ENCODE data around the gene CYP1B1. TPM values are rescaled to one million over a fixed set of nuclear protein-coding genes. Genes with fewer than 3 reads are reported as not detected.
"Not testable (repeated sequence)": the region's sequence is repeated elsewhere in the genome, so short reads cannot be mapped to it uniquely, and the experiment has no call there.

The CYP1B1 gene
- total RNA-seq, 2 experiments from 2014 or later: 0.14 to 0.17 TPM

DNA sequence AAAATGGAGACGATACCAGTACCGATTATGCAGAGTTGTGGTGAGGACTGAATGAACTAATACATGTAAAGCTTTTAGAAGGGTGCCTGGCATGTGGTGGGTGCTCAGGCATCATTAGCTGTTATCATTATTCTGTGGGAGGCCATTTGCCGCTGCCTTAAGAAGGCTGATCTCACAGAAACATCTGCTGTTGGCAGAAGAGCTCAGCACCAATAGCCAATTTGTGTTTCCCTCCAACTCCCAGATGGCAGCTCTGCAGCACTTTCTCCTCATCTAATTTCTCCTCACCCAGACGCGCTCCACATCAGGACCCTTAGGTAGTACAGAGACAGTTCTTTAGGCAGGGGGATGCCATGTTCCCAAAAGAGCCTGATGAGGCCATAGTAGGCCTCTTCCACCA is 15.8 kb upstream of the CYP1B1 start:
- no peaks in the 10 kb centered on the region for H3K9me3 Mint-ChIP-seq
- Histone ChIP-seq H3K27ac (ENCODE audit: low read depth in 1 of 2, low read length in 2 of 2) (no peak overlapping the region), H3K4me3 (ENCODE audit: low read length) (no peak overlapping the region), H3K4me1 (ENCODE audit: insufficient read depth, low read length) (no peaks in the 10 kb centered on the region), H3K27me3 (ENCODE audit: control insufficient read depth in 1 of 2, insufficient read depth in 2 of 2, low read length in 2 of 2) (peaks cover 19 to 23% of the 10 kb centered on the region in 2 experiments), H3K36me3 (ENCODE audit: insufficient read depth, low read length) (no peaks in the 10 kb centered on the region), H3K9me3 (ENCODE audit: control insufficient read depth in 1 of 2, insufficient read depth in 1 of 2, low read length in 2 of 2) (peaks cover 0 to 3% of the 10 kb centered on the region in 2 experiments)
- ChIA-PET POLR2A (no interaction called here), CTCF (no interaction called here)
- DNase-seq (no peak), ATAC-seq (ENCODE audit: poor library complexity) (no peak)
- no peaks in the 10 kb centered on the region for H3K4me1 Mint-ChIP-seq (ENCODE audit: low read depth)
- no peak for TF ChIP-seq CTCF (IDR thresholded peaks at IDR 0.05)
- no peaks in the 10 kb centered on the region for H3K36me3 Mint-ChIP-seq (ENCODE audit: low read depth)
- peaks cover 60% of the 10 kb centered on the region for H3K27me3 Mint-ChIP-seq
- intact Hi-C loops (cut with DNase I, micrococcal nuclease): no loop called here
- H3K4me3 Mint-ChIP-seq: no peak overlapping the region
- H3K27ac Mint-ChIP-seq: no peak overlapping the region

- no peak for DNase-seq
- H3K9me3 ChIP-seq (ENCODE audit: control insufficient read depth in 1 of 2, insufficient read depth in 1 of 2, low read length in 2 of 2): peaks cover 0 to 2% of the 10 kb centered on the region in 2 experiments
- H3K27ac Mint-ChIP-seq: no peak overlapping the region
- peaks cover 60% of the 10 kb centered on the region for H3K27me3 Mint-ChIP-seq
- ChIA-PET CTCF (no interaction called here), POLR2A (no interaction called here)
- H3K27me3 ChIP-seq (ENCODE audit: control insufficient read depth in 1 of 2, insufficient read depth in 2 of 2, low read length in 2 of 2): peaks cover 11 to 15% of the 10 kb centered on the region in 2 experiments
- no peak overlapping the region for H3K27ac ChIP-seq (ENCODE audit: low read depth in 1 of 2, low read length in 2 of 2)
- no peaks in the 10 kb centered on the region for H3K4me1 ChIP-seq (ENCODE audit: insufficient read depth, low read length)
- intact Hi-C loops (cut with DNase I, micrococcal nuclease): no loop called here
- no peaks in the 10 kb centered on the region for H3K36me3 Mint-ChIP-seq (ENCODE audit: low read depth)
- H3K36me3 ChIP-seq (ENCODE audit: insufficient read depth, low read length): no peaks in the 10 kb centered on the region
- no peaks in the 10 kb centered on the region for H3K9me3 Mint-ChIP-seq
- no peak overlapping the region for H3K4me3 ChIP-seq (ENCODE audit: low read length)
- no peaks in the 10 kb centered on the region for H3K4me1 Mint-ChIP-seq (ENCODE audit: low read depth)
- ATAC-seq (ENCODE audit: poor library complexity): no peak
- no peak for TF ChIP-seq CTCF (IDR thresholded peaks at IDR 0.05)
- H3K4me3 Mint-ChIP-seq: no peak overlapping the region
Observed at GRCh38 chr2:38090928-38091327, 15.0 kb upstream of the CYP1B1 start.

- H3K36me3 Mint-ChIP-seq (ENCODE audit: low read depth); POLR2A ChIA-PET; H3K4me3 ChIP-seq (ENCODE audit: low read length); H3K9me3 Mint-ChIP-seq; intact Hi-C loops (cut with DNase I, micrococcal nuclease); H3K4me1 Mint-ChIP-seq (ENCODE audit: low read depth); H3K9me3 ChIP-seq (ENCODE audit: control insufficient read depth in 1 of 2, insufficient read depth in 1 of 2, low read length in 2 of 2); H3K36me3 ChIP-seq (ENCODE audit: insufficient read depth, low read length); H3K27ac ChIP-seq (ENCODE audit: low read depth in 1 of 2, low read length in 2 of 2); CTCF ChIA-PET; ATAC-seq (ENCODE audit: poor library complexity); H3K27ac Mint-ChIP-seq; H3K4me1 ChIP-seq (ENCODE audit: insufficient read depth, low read length); H3K4me3 Mint-ChIP-seq; DNase-seq: not testable (repeated sequence)
- peaks cover 3 to 10% of the 10 kb centered on the region in 2 experiments for H3K27me3 ChIP-seq (ENCODE audit: control insufficient read depth in 1 of 2, insufficient read depth in 2 of 2, low read length in 2 of 2)
- peaks cover 59% of the 10 kb centered on the region for H3K27me3 Mint-ChIP-seq
Observed at GRCh38 chr2:38090212-38090611, 14.3 kb upstream of the CYP1B1 start.

GRCh38 chr2:38085998-38086698 is 10.2 kb upstream of the CYP1B1 start:
- H3K36me3 ChIP-seq (ENCODE audit: insufficient read depth, low read length); H3K4me1 Mint-ChIP-seq (ENCODE audit: low read depth); ATAC-seq (ENCODE audit: poor library complexity); CTCF ChIA-PET; H3K27ac Mint-ChIP-seq; H3K36me3 Mint-ChIP-seq (ENCODE audit: low read depth); POLR2A ChIA-PET; H3K9me3 Mint-ChIP-seq; H3K4me1 ChIP-seq (ENCODE audit: insufficient read depth, low read length); H3K9me3 ChIP-seq (ENCODE audit: control insufficient read depth in 1 of 2, insufficient read depth in 1 of 2, low read length in 2 of 2); H3K4me3 Mint-ChIP-seq; DNase-seq; H3K4me3 ChIP-seq (ENCODE audit: low read length); H3K27ac ChIP-seq (ENCODE audit: low read depth in 1 of 2, low read length in 2 of 2); intact Hi-C loops (cut with DNase I, micrococcal nuclease); H3K27me3 ChIP-seq (ENCODE audit: control insufficient read depth in 1 of 2, insufficient read depth in 2 of 2, low read length in 2 of 2): not testable (repeated sequence)
- H3K27me3 Mint-ChIP-seq: peaks cover 63% of the 10 kb centered on the region

GRCh38 chr2:38084556-38084955 is 8.6 kb upstream of the CYP1B1 start:
- H3K4me1 Mint-ChIP-seq (ENCODE audit: low read depth); H3K4me1 ChIP-seq (ENCODE audit: insufficient read depth, low read length); ATAC-seq (ENCODE audit: poor library complexity); H3K27ac Mint-ChIP-seq; H3K27ac ChIP-seq (ENCODE audit: low read depth in 1 of 2, low read length in 2 of 2); H3K27me3 ChIP-seq (ENCODE audit: control insufficient read depth in 1 of 2, insufficient read depth in 2 of 2, low read length in 2 of 2); POLR2A ChIA-PET; CTCF ChIA-PET; intact Hi-C loops (cut with DNase I, micrococcal nuclease); H3K36me3 ChIP-seq (ENCODE audit: insufficient read depth, low read length); DNase-seq; H3K36me3 Mint-ChIP-seq (ENCODE audit: low read depth); H3K9me3 Mint-ChIP-seq; H3K4me3 Mint-ChIP-seq; H3K9me3 ChIP-seq (ENCODE audit: control insufficient read depth in 1 of 2, insufficient read depth in 1 of 2, low read length in 2 of 2); H3K4me3 ChIP-seq (ENCODE audit: low read length): not testable (repeated sequence)
- H3K27me3 Mint-ChIP-seq: peaks cover 74% of the 10 kb centered on the region

DNA sequence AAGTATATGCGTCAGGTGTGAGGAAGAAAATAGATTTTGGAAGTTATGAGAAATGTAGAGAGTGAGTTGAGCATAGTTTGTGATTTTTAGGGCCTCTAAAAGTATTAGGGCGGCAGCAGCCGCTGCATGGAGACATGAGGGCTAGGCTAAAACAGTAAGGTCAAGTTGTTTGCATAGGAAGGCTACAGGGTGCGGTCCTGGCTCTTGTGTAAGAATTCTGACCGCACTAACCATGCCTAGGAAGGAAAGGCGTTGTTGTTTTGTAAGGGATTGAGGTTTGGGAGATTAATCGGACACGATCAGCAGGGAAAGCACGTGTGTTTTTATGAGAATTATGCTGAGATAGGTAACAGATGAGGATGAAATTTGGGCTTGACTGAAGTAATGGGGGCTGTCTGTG is 6.8 kb upstream of the CYP1B1 start:
- H3K9me3 Mint-ChIP-seq; H3K4me1 Mint-ChIP-seq (ENCODE audit: low read depth); DNase-seq; H3K4me3 ChIP-seq (ENCODE audit: low read length); H3K27ac ChIP-seq (ENCODE audit: low read depth in 1 of 2, low read length in 2 of 2); H3K27ac Mint-ChIP-seq; H3K9me3 ChIP-seq (ENCODE audit: control insufficient read depth in 1 of 2, insufficient read depth in 1 of 2, low read length in 2 of 2); H3K36me3 Mint-ChIP-seq (ENCODE audit: low read depth); intact Hi-C loops (cut with DNase I, micrococcal nuclease); H3K36me3 ChIP-seq (ENCODE audit: insufficient read depth, low read length); CTCF ChIA-PET; H3K4me3 Mint-ChIP-seq; POLR2A ChIA-PET; ATAC-seq (ENCODE audit: poor library complexity); H3K4me1 ChIP-seq (ENCODE audit: insufficient read depth, low read length): not testable (repeated sequence)
- peaks cover 78% of the 10 kb centered on the region for H3K27me3 Mint-ChIP-seq
- H3K27me3 ChIP-seq (ENCODE audit: control insufficient read depth in 1 of 2, insufficient read depth in 2 of 2, low read length in 2 of 2): peaks cover 8 to 21% of the 10 kb centered on the region in 2 experiments
